ENCODE results near the gene TTC17.

TTC17 gene

GRCh38 chr11:43367382-43368178 is 8.9 kb downstream of the TTC17 start:
- TF ChIP-seq ZBTB49 (tag by site-specific recombination; IDR thresholded peaks at IDR 0.05; ENCODE audit: low read depth): no peak
- TF ChIP-seq ZNF10 (tag by site-specific recombination; IDR thresholded peaks at IDR 0.05): no peak
- TF ChIP-seq KLF8 (tag by site-specific recombination; IDR thresholded peaks at IDR 0.05): no peak
- no peak for TF ChIP-seq ZNF707 (tag by site-specific recombination; IDR thresholded peaks at IDR 0.05)
- no peak for TF ChIP-seq ZNF677 (tag by site-specific recombination; IDR thresholded peaks at IDR 0.05)
- TF ChIP-seq PRDM4 (tag by site-specific recombination; IDR thresholded peaks at IDR 0.05): no peak
- no peak for TF ChIP-seq GLI4 (tag by site-specific recombination; IDR thresholded peaks at IDR 0.05)
- no peak for TF ChIP-seq ZNF624 (tag by site-specific recombination; IDR thresholded peaks at IDR 0.05)
- no peak for TF ChIP-seq ZNF596 (tag by site-specific recombination; IDR thresholded peaks at IDR 0.05)
- TF ChIP-seq SP2 (tag by site-specific recombination; IDR thresholded peaks at IDR 0.05): no peak
- TF ChIP-seq HOXA7 (CRISPR knock-in tag; IDR thresholded peaks at IDR 0.05; ENCODE audit: borderline replicate concordance): no peak
- TF ChIP-seq KLF7 (tag by site-specific recombination; IDR thresholded peaks at IDR 0.05; ENCODE audit: borderline replicate concordance): no peak
- no peak for TF ChIP-seq ZNF571 (tag by site-specific recombination; IDR thresholded peaks at IDR 0.05)
- TF ChIP-seq ZIC2 (tag by site-specific recombination; IDR thresholded peaks at IDR 0.05): no peak
- no peak for TF ChIP-seq ZNF791 (tag by site-specific recombination; IDR thresholded peaks at IDR 0.05)
- no peak for TF ChIP-seq ZNF658 (tag by site-specific recombination; IDR thresholded peaks at IDR 0.05)
- ChIA-PET CTCF (no interaction called here), POLR2A (interaction anchor here (2.4 kb wide), 1 partner anchor 9 kb away, joined by 10 read pairs; the partner anchor contains the start of gene TTC17)
- Histone ChIP-seq H3K4me1 (ENCODE audit: control insufficient read depth, insufficient read depth, low read length) (no peaks in the 10 kb centered on the region), H3K4me3 (ENCODE audit: low read depth, low read length) (no peak overlapping the region), H3K9me3 (ENCODE audit: control insufficient read depth, insufficient read depth, low read depth, low read length) (no peaks in the 10 kb centered on the region), H3K27ac (ENCODE audit: extremely low read depth, low read depth, low read length) (no peak overlapping the region), H3K36me3 (ENCODE audit: control insufficient read depth in 2 of 2, insufficient read depth in 1 of 2, low read length in 2 of 2) (peaks cover 4 to 16% of the 10 kb centered on the region in 2 experiments; a peak in 2 of 3 replicates)

GRCh38 chr11:43376065-43376464 is 17.3 kb downstream of the TTC17 start:
- ChIA-PET CTCF (no interaction called here), POLR2A (no interaction called here)
- H3K4me1 ChIP-seq (ENCODE audit: control insufficient read depth, insufficient read depth, low read length): no peaks in the 10 kb centered on the region
- peaks cover 0 to 8% of the 10 kb centered on the region in 2 experiments; a peak in 2 of 3 replicates for H3K36me3 ChIP-seq (ENCODE audit: control insufficient read depth in 2 of 2, insufficient read depth in 1 of 2, low read length in 2 of 2)
- no peak overlapping the region for H3K27ac ChIP-seq (ENCODE audit: extremely low read depth, low read depth, low read length)
- TF ChIP-seq ZNF174 (tag by site-specific recombination; IDR thresholded peaks at IDR 0.05) (no peak), FEZF1 (tag by site-specific recombination; IDR thresholded peaks at IDR 0.05) (no peak), ZNF473 (tag by site-specific recombination; IDR thresholded peaks at IDR 0.05) (no peak), ZNF561 (tag by site-specific recombination; IDR thresholded peaks at IDR 0.05; ENCODE audit: borderline replicate concordance) (no peak), ZNF175 (tag by site-specific recombination; IDR thresholded peaks at IDR 0.05) (no peak), ZNF391 (tag by site-specific recombination; IDR thresholded peaks at IDR 0.05; ENCODE audit: borderline replicate concordance, low read depth) (no peak)
- H3K4me3 ChIP-seq (ENCODE audit: low read depth, low read length): no peak overlapping the region
- no peaks in the 10 kb centered on the region for H3K9me3 ChIP-seq (ENCODE audit: control insufficient read depth, insufficient read depth, low read depth, low read length)
